Spleen (tissue), 7 donors: ENCODE measurements around the gene SLC16A5.

Experiments used
- POLR2A ChIP-seq, 3 donors: fragments of 450-650 bp; IDR thresholded peaks; one replicate each; pipeline ENCODE4 v1.5.1; 2017; ENCODE audit warnings: antibody characterized with exemption in 3 of 3, mild to moderate bottlenecking in 1 of 3
- TF ChIP-seq, protein P1 (sequence below), 11 experiments: fragments of 200-600 bp in 7 of 11; fragments of 450-650 bp in 4 of 11; sonication (generic) in 4 of 11; IDR thresholded peaks in 8 of 11; conservative IDR thresholded peaks in 3 of 11; 1 replicate in 7 of 11; 2 replicates in 4 of 11; pipeline versions ENCODE4 v1.4.0 to v1.8.0; 2016 to 2021; ENCODE audit warnings: antibody characterized with exemption in 11 of 11, inconsistent platforms in 4 of 11, mild to moderate bottlenecking in 1 of 11
- donor health status: DM: no; HTN: no; CAD: no; lungs with moderate emphysema.
- donor health status: DM: no; HTN: no; CAD: no.
- donor health status: DM: no; HTN: no; CAD: no.

DNA sequence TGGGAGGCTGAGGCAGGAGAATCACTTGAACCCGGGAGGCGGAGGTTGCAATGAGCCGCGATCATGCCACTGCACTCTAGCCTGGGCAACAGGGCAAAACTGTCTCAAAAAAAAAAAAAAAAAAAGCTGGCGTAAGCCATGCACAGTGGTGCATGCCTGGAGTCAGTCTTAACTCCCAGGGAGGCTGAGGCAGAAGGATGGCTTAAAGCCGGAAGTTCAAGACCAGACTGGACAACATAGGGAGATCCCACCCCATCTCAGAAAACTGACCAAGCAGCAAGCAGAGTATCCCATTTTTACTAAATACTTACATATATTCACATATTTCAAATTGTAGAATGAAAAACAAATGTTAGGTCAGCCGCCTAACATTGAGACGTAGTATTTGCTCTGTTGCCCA is 39.2 kb downstream of the SLC16A5 start:
- TF ChIP-seq, protein P1, sequence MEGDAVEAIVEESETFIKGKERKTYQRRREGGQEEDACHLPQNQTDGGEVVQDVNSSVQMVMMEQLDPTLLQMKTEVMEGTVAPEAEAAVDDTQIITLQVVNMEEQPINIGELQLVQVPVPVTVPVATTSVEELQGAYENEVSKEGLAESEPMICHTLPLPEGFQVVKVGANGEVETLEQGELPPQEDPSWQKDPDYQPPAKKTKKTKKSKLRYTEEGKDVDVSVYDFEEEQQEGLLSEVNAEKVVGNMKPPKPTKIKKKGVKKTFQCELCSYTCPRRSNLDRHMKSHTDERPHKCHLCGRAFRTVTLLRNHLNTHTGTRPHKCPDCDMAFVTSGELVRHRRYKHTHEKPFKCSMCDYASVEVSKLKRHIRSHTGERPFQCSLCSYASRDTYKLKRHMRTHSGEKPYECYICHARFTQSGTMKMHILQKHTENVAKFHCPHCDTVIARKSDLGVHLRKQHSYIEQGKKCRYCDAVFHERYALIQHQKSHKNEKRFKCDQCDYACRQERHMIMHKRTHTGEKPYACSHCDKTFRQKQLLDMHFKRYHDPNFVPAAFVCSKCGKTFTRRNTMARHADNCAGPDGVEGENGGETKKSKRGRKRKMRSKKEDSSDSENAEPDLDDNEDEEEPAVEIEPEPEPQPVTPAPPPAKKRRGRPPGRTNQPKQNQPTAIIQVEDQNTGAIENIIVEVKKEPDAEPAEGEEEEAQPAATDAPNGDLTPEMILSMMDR (IDR thresholded peaks at IDR 0.05 in 8 of 11, conservative IDR thresholded peaks at IDR 0.05 in 3 of 11) = no peak
- TF ChIP-seq POLR2A (IDR thresholded peaks at IDR 0.05) = no peak
